Mammary epithelial cell (primary cell): ENCODE measurements around the gene NLGN1.

Experiments
- EZH2 ChIP-seq: IDR thresholded peaks from 2 replicates; pipeline ENCODE4 v1.6.1; 2012; ENCODE audit warnings: low read length, inconsistent platforms, borderline replicate concordance
- TF ChIP-seq, protein P1 (sequence below), 2 donors: IDR thresholded peaks in 1 of 2; conservative IDR thresholded peaks in 1 of 2; 2 replicates each; pipeline ENCODE4 v1.5.1; 2011 to 2012; ENCODE audit warnings: inconsistent platforms in 2 of 2, low read length in 2 of 2, mild to moderate bottlenecking in 2 of 2, control low read depth in 1 of 2, low read depth in 1 of 2; ENCODE audit not compliant: insufficient read depth in 1 of 2; ENCODE audit errors: extremely low read depth in 1 of 2

DNA sequence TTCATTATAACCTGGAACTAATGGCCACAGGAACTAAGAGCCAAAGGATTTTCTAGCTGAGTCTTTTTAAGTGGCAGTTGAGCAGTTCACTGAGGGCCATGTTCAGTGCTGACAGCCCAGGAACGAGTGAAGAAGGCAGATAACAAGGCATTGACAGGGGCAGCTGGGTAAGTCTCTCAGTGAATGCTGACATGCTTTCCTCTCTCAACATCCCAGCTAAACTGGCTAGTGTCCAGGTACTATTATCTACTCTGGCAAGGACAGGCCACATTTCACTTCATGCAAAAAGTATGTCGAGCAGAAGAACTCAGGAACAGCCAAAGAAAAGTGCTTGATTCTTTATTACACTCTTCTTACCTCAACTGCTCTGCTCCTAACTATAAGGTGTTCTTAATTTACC, 515.9 kb downstream of the NLGN1 start:
- TF ChIP-seq, protein P1, sequence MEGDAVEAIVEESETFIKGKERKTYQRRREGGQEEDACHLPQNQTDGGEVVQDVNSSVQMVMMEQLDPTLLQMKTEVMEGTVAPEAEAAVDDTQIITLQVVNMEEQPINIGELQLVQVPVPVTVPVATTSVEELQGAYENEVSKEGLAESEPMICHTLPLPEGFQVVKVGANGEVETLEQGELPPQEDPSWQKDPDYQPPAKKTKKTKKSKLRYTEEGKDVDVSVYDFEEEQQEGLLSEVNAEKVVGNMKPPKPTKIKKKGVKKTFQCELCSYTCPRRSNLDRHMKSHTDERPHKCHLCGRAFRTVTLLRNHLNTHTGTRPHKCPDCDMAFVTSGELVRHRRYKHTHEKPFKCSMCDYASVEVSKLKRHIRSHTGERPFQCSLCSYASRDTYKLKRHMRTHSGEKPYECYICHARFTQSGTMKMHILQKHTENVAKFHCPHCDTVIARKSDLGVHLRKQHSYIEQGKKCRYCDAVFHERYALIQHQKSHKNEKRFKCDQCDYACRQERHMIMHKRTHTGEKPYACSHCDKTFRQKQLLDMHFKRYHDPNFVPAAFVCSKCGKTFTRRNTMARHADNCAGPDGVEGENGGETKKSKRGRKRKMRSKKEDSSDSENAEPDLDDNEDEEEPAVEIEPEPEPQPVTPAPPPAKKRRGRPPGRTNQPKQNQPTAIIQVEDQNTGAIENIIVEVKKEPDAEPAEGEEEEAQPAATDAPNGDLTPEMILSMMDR (conservative IDR thresholded peaks at IDR 0.05 in 1 of 2, IDR thresholded peaks at IDR 0.05 in 1 of 2; ENCODE audit: extremely low read depth in 1 of 2, insufficient read depth in 1 of 2, low read depth in 1 of 2, low read length in 2 of 2): no peak
- no peak for TF ChIP-seq EZH2
